Liver (tissue), 9 donors: ENCODE measurements around the gene HBA1. TPM values are rescaled to one million over a fixed set of nuclear protein-coding genes. Genes with fewer than 3 reads are reported as not detected.
A peak's percentile ranks its signal among the peaks of the same experiment; 100 is the strongest.

ENCODE experiments used
- DNase-seq: peaks from one replicate; pipeline ENCODE4 v3.0.0-alpha.2; 2017; ENCODE audit warnings: low spot score
- H3K27ac ChIP-seq, 2 donors: one replicate each; pipeline ENCODE4 v1.7.0; 2013; ENCODE audit warnings: inconsistent platforms in 2 of 2, low read length in 2 of 2, control low read depth in 1 of 2, low read depth in 1 of 2, mild to moderate bottlenecking in 1 of 2
- H3K27me3 ChIP-seq, 4 donors: one replicate each; pipeline versions ENCODE4 v1.6.1 to v1.7.0; 2013; ENCODE audit warnings: low read length in 3 of 4, inconsistent platforms in 1 of 4, mild to moderate bottlenecking in 1 of 4, moderate library complexity in 1 of 4; ENCODE audit not compliant: control insufficient read depth in 4 of 4, insufficient read depth in 4 of 4
- H3K36me3 ChIP-seq, 4 donors: one replicate each; pipeline versions ENCODE4 v1.6.1 to v1.7.0; 2013; ENCODE audit warnings: low read length in 3 of 4, mild to moderate bottlenecking in 3 of 4, low read depth in 1 of 4, moderate library complexity in 1 of 4; ENCODE audit not compliant: control insufficient read depth in 4 of 4, insufficient read depth in 3 of 4
- H3K4me1 ChIP-seq, 4 donors: one replicate each; pipeline versions ENCODE4 v1.6.1 to v1.7.0; 2013; ENCODE audit warnings: low read length in 3 of 4, mild to moderate bottlenecking in 3 of 4, moderate library complexity in 1 of 4; ENCODE audit not compliant: control insufficient read depth in 4 of 4, insufficient read depth in 4 of 4
- H3K4me3 ChIP-seq, 3 donors: one replicate each; pipeline versions ENCODE4 v1.6.1 to v1.7.0; 2013; ENCODE audit warnings: low read length in 3 of 3, control low read depth in 1 of 3, low read depth in 1 of 3, mild to moderate bottlenecking in 1 of 3
- H3K9ac ChIP-seq, 2 donors: one replicate each; pipeline ENCODE4 v1.7.0; 2013; ENCODE audit warnings: low read length in 2 of 2, mild to moderate bottlenecking in 2 of 2, moderate library complexity in 2 of 2, control low read depth in 1 of 2, low read depth in 1 of 2
- H3K9me3 ChIP-seq, 4 donors: one replicate each; pipeline versions ENCODE4 v1.6.1 to v1.7.0; 2013; ENCODE audit warnings: low read length in 3 of 4; ENCODE audit not compliant: control insufficient read depth in 4 of 4
- ATF3 ChIP-seq: IDR thresholded peaks from 2 replicates; pipeline ENCODE4 v1.6.1; 2016; ENCODE audit warnings: antibody characterized with exemption
- CTCF ChIP-seq: fragments of 150-350 bp; IDR thresholded peaks from 2 replicates; pipeline ENCODE4 v1.5.1; 2017; ENCODE audit warnings: improper control_type of control experiment, low read depth, low read length; ENCODE audit not compliant: missing input control
- EGR1 ChIP-seq, 2 donors: IDR thresholded peaks; 2 replicates each; pipeline ENCODE4 v1.6.1; 2016 to 2018; ENCODE audit warnings: antibody characterized with exemption in 2 of 2, low read depth in 2 of 2
- HNF4A ChIP-seq, 2 donors: conservative IDR thresholded peaks; 2 replicates each; pipeline ENCODE4 v1.6.1; 2016; ENCODE audit warnings: antibody characterized with exemption in 2 of 2, mild to moderate bottlenecking in 2 of 2
- HNF4G ChIP-seq: IDR thresholded peaks from 2 replicates; pipeline ENCODE4 v1.6.1; 2016; ENCODE audit warnings: antibody characterized with exemption
- JUND ChIP-seq, 2 donors: IDR thresholded peaks; 2 replicates each; pipeline ENCODE4 v1.6.1; 2016; ENCODE audit warnings: antibody characterized with exemption in 2 of 2
- REST ChIP-seq: IDR thresholded peaks from 2 replicates; pipeline ENCODE4 v1.6.1; 2016; ENCODE audit warnings: antibody characterized with exemption, mild to moderate bottlenecking
- RXRA ChIP-seq, 2 donors: IDR thresholded peaks; 2 replicates each; pipeline ENCODE4 v1.6.1; 2017 to 2018; ENCODE audit warnings: antibody characterized with exemption in 2 of 2, mild to moderate bottlenecking in 1 of 2
- SP1 ChIP-seq: IDR thresholded peaks from 2 replicates; pipeline ENCODE4 v1.6.1; 2018; ENCODE audit warnings: antibody characterized with exemption, mild to moderate bottlenecking
- TAF1 ChIP-seq: conservative IDR thresholded peaks from 2 replicates; pipeline ENCODE4 v1.6.1; 2016; ENCODE audit warnings: antibody characterized with exemption, mild to moderate bottlenecking
- YY1 ChIP-seq: IDR thresholded peaks from 2 replicates; pipeline ENCODE4 v1.6.1; 2016; ENCODE audit warnings: antibody characterized with exemption, mild to moderate bottlenecking
- ZBTB33 ChIP-seq: IDR thresholded peaks from 2 replicates; pipeline ENCODE4 v1.6.1; 2016; ENCODE audit warnings: antibody characterized with exemption
- WGBS: extraction: QIAGEN DNeasy Blood & Tissue Kit; methylation state at CpG from one replicate; pipeline ENCODE4 v1.1.7; 2013; 5-methylcytosine and 5-hydroxymethylcytosine counted together
- polyA plus RNA-seq, 2 donors: library from polyadenylated mRNA; stranded (reverse) in 1 of 2; unstranded in 1 of 2; fragments of 200-250 nt in 1 of 2; fragments of >200 nt in 1 of 2; fragmentation: Nextera tagmentation in 1 of 2; extraction: Ambion mirVana in 1 of 2; gene quantifications; one replicate each; pipeline versions ENCODE4 v1.2.1 to v1.2.3, GENCODE V29; 2013 to 2015
- total RNA-seq, 2 donors: library from RNA; depleted of rRNA; stranded (reverse); fragments of >200 nt; gene quantifications; one replicate each; pipeline ENCODE4 v1.2.3, GENCODE V29; 2014
- donor health status: healthy.
- donor health status: healthy.
- donor health status: healthy.
- donor health status: healthy.
- donor health status: healthy.

The HBA1 gene
- total and polyA plus RNA-seq, 4 donors: 3.5 to 19,034 (median 30.1) TPM

- no peak for TF ChIP-seq HNF4A (conservative IDR thresholded peaks at IDR 0.05)
- TF ChIP-seq RXRA (IDR thresholded peaks at IDR 0.05): no peak
- TF ChIP-seq JUND (IDR thresholded peaks at IDR 0.05): no peak
Measured at GRCh38 chr16:166375-167121, 9.9 kb upstream of the HBA1 start (continued).

GRCh38 chr16:167122-167690, 9.3 kb upstream of the HBA1 start:
- no peak overlapping the region for H3K9ac ChIP-seq
- H3K4me1 ChIP-seq: peaks cover 2 to 12% (median 10%) of the 10 kb centered on the region in 4 donors
- no peaks in the 10 kb centered on the region for H3K36me3 ChIP-seq
- H3K27me3 ChIP-seq: peaks cover 8 to 19% (median 10%) of the 10 kb centered on the region in 4 donors
- peak; percentile 59 for DNase-seq
- no peak overlapping the region for H3K27ac ChIP-seq
- 14% methylated on average over 11 of the region's 11 CpGs for whole genome bisulfite sequencing
- H3K4me3 ChIP-seq: no peak overlapping the region
- TF ChIP-seq JUND (IDR thresholded peaks at IDR 0.05): no peak
- no peak for TF ChIP-seq TAF1
- TF ChIP-seq REST: no peak
- TF ChIP-seq CTCF: no peak
- no peak for TF ChIP-seq YY1
- no peak for TF ChIP-seq ATF3
- no peaks in the 10 kb centered on the region for H3K9me3 ChIP-seq

GRCh38 chr16:168424-168823, 8.1 kb upstream of the HBA1 start:
- Histone ChIP-seq H3K9me3 (no peaks in the 10 kb centered on the region), H3K9ac (no peak overlapping the region), H3K4me1 (peaks cover 2 to 12% (median 10%) of the 10 kb centered on the region in 4 donors), H3K36me3 (no peaks in the 10 kb centered on the region), H3K27me3 (peaks cover 8 to 19% (median 10%) of the 10 kb centered on the region in 4 donors), H3K4me3 (no peak overlapping the region), H3K27ac (no peak overlapping the region)
- 53% methylated on average over 6 of the region's 6 CpGs for WGBS
- TF ChIP-seq HNF4G (no peak), SP1 (no peak), ZBTB33 (no peak), HNF4A (conservative IDR thresholded peaks at IDR 0.05) (no peak), TAF1 (no peak), EGR1 (IDR thresholded peaks at IDR 0.05; ENCODE audit: low read depth in 2 of 2) (no peak)
- no peak for DNase-seq
